ENCODE results near the gene PLD1.
"Not testable (repeated sequence)": the region's sequence is repeated elsewhere in the genome, so short reads cannot be mapped to it uniquely, and the experiment has no call there.

Gene PLD1

GRCh38 chr3:171770689-171771620, 39.3 kb downstream of the PLD1 start:
- peak; percentile 84 for DNase-seq

- no peak for DNase-seq
Measured at GRCh38 chr3:171769461-171769860, 40.8 kb downstream of the PLD1 start.

GRCh38 chr3:171768986-171769385, 41.3 kb downstream of the PLD1 start:
- no peak for DNase-seq

- no peak for DNase-seq
Measured at GRCh38 chr3:171768281-171768900, 41.9 kb downstream of the PLD1 start.

GRCh38 chr3:171765511-171765887, 44.8 kb downstream of the PLD1 start:
- no peak for DNase-seq

GRCh38 chr3:171763392-171763791, 46.9 kb downstream of the PLD1 start:
- no peak for DNase-seq

GRCh38 chr3:171760477-171760876, 49.8 kb downstream of the PLD1 start:
- DNase-seq: no peak

GRCh38 chr3:171758109-171758508, 52.2 kb downstream of the PLD1 start:
- no peak for DNase-seq

GRCh38 chr3:171757361-171758034, 52.8 kb downstream of the PLD1 start:
- no peak for DNase-seq

- DNase-seq: no peak
Measured at GRCh38 chr3:171755656-171756055, 54.6 kb downstream of the PLD1 start.

GRCh38 chr3:171755015-171755589, 55.2 kb downstream of the PLD1 start:
- DNase-seq: peak; percentile 33

GRCh38 chr3:171753665-171754408, 56.4 kb downstream of the PLD1 start:
- DNase-seq: no peak

- peak; percentile 11 for DNase-seq
Measured at GRCh38 chr3:171753025-171753472, 57.2 kb downstream of the PLD1 start.

- peak; percentile 12 for DNase-seq
Measured at GRCh38 chr3:171752329-171752728, 58.0 kb downstream of the PLD1 start.

GRCh38 chr3:171749124-171749523, 61.2 kb downstream of the PLD1 start:
- DNase-seq: no peak

- peak; percentile 23 for DNase-seq
Measured at GRCh38 chr3:171748064-171748924, 62.0 kb downstream of the PLD1 start.

GRCh38 chr3:171747223-171747920, 62.9 kb downstream of the PLD1 start:
- DNase-seq: no peak

GRCh38 chr3:171746320-171747222, 63.7 kb downstream of the PLD1 start:
- not testable (repeated sequence) for DNase-seq

GRCh38 chr3:171745577-171746319, 64.5 kb downstream of the PLD1 start:
- DNase-seq: no peak

All from OCI-M1 (cell line).